CD4-positive, alpha-beta T cell (primary cell): ENCODE measurements around the gene CCDC187. TPM values are rescaled to one million over a fixed set of nuclear protein-coding genes. Genes with fewer than 3 reads are reported as not detected.

Experiments used
- ATAC-seq: fragments of 200-7000 bp; cut with Tn5 transposase; one replicate; pipeline ENCODE4 v1.10.0; 2022; ENCODE audit warnings: mild to moderate bottlenecking; ENCODE audit not compliant: poor library complexity
- CTCF ChIA-PET: fragments of 350-600 bp; sonication (Branson Sonifier 250); formaldehyde crosslinking; loops from one replicate; lab custom pipeline; 2021; ENCODE audit warnings: antibody characterized with exemption, inconsistent platforms; lab: Charles Lee
- POLR2A ChIA-PET: fragments of 350-600 bp; sonication (Branson Sonifier 250); formaldehyde crosslinking; loops from one replicate; lab custom pipeline; 2021; ENCODE audit warnings: antibody characterized with exemption, inconsistent platforms; lab: Charles Lee
- DNase-seq, 14 experiments: peaks; one replicate each; pipeline ENCODE4 v3.0.0-alpha.2; 2013 to 2020; ENCODE audit warnings: mixed read lengths in 2 of 14
- H3K27ac ChIP-seq, 2 donors: one replicate each; pipeline versions ENCODE4 v1.5.1 to v1.7.0; 2013; ENCODE audit warnings: low read length in 2 of 2, low read depth in 1 of 2, mild to moderate bottlenecking in 1 of 2
- H3K27me3 ChIP-seq, 2 experiments: 1 replicate in 1 of 2; 2 replicates in 1 of 2; pipeline versions ENCODE4 v1.6.1 to v1.7.0; 2013; ENCODE audit warnings: low read length in 2 of 2, control low read depth in 1 of 2, mild to moderate bottlenecking in 1 of 2, moderate library complexity in 1 of 2; ENCODE audit not compliant: insufficient read depth in 2 of 2, control insufficient read depth in 1 of 2
- H3K36me3 ChIP-seq: one replicate; pipeline ENCODE4 v1.6.1; 2013; ENCODE audit warnings: low read length, control low read depth; ENCODE audit not compliant: insufficient read depth
- H3K4me1 ChIP-seq: one replicate; pipeline ENCODE4 v1.6.1; 2013; ENCODE audit warnings: low read length, control low read depth; ENCODE audit not compliant: insufficient read depth
- H3K4me3 ChIP-seq: one replicate; pipeline ENCODE4 v1.5.1; 2013; ENCODE audit warnings: mild to moderate bottlenecking, low read length, moderate library complexity
- H3K9me3 ChIP-seq, 2 experiments: 1 replicate in 1 of 2; 2 replicates in 1 of 2; pipeline versions ENCODE4 v1.6.1 to v1.7.0; 2013; ENCODE audit warnings: low read length in 2 of 2, mild to moderate bottlenecking in 2 of 2, control low read depth in 1 of 2, moderate library complexity in 1 of 2; ENCODE audit not compliant: control insufficient read depth in 1 of 2, insufficient read depth in 1 of 2
- H3K27ac Mint-ChIP-seq: one replicate; pipeline ENCODE4 v1.8.0; 2020; ENCODE audit warnings: mixed read lengths
- H3K27me3 Mint-ChIP-seq: one replicate; pipeline ENCODE4 v1.8.0; 2021; ENCODE audit warnings: mixed read lengths
- H3K36me3 Mint-ChIP-seq: one replicate; pipeline ENCODE4 v1.8.0; 2021; ENCODE audit warnings: low read depth, mixed read lengths
- H3K4me1 Mint-ChIP-seq: one replicate; pipeline ENCODE4 v1.8.0; 2021; ENCODE audit warnings: low read depth, mixed read lengths
- H3K4me3 Mint-ChIP-seq: one replicate; pipeline ENCODE4 v1.8.0; 2020; ENCODE audit warnings: mild to moderate bottlenecking, mixed read lengths
- H3K9me3 Mint-ChIP-seq: one replicate; pipeline ENCODE4 v1.8.0; 2020; ENCODE audit warnings: mixed read lengths
- CTCF ChIP-seq: fragments of 200-600 bp; IDR thresholded peaks from one replicate; pipeline ENCODE4 v1.8.0; 2022; ENCODE audit warnings: antibody characterized with exemption, mild to moderate bottlenecking
- intact Hi-C, 2 experiments: fragments of 100-400 bp; cut with DNase I in 1 of 2; cut with micrococcal nuclease in 1 of 2; formaldehyde crosslinking; loops; one replicate each; pipeline versions ENCODE4 v1.15.1 to v1.9.0; 2023 to 2025; cut with DNase I, micrococcal nuclease
- total RNA-seq, 174 experiments: library from RNA in 2 of 174; stranded (reverse) in 2 of 174; gene quantifications; one replicate each; pipeline ENCODE4 v1.2.3 and lab custom pipeline; 2021 to 2026

CCDC187 gene
- total RNA-seq, 2 experiments from 2014 or later, result not detected

- Mint-ChIP-seq H3K36me3 (no peaks in the 10 kb centered on the region), H3K9me3 (no peaks in the 10 kb centered on the region), H3K27ac (no peak overlapping the region), H3K27me3 (peaks cover 7% of the 10 kb centered on the region), H3K4me3 (no peak overlapping the region), H3K4me1 (no peaks in the 10 kb centered on the region)
- intact Hi-C loops, result no loop called here
- H3K4me3 ChIP-seq, result no peak overlapping the region
- POLR2A ChIA-PET, result no interaction called here
- no peak for DNase-seq
- peaks cover 0 to 5% of the 10 kb centered on the region in 2 experiments for H3K9me3 ChIP-seq
- no peaks in the 10 kb centered on the region for H3K27me3 ChIP-seq
- H3K4me1 ChIP-seq, result no peaks in the 10 kb centered on the region
- ATAC-seq, result no peak
- H3K36me3 ChIP-seq, result no peaks in the 10 kb centered on the region
- TF ChIP-seq CTCF, result no peak
- no peak overlapping the region for H3K27ac ChIP-seq
- CTCF ChIA-PET, result no interaction called here
Observed at GRCh38 chr9:136273921-136274785, 29.7 kb downstream of the CCDC187 start.

GRCh38 chr9:136273244-136273865, 30.5 kb downstream of the CCDC187 start:
- peaks cover 7% of the 10 kb centered on the region for H3K27me3 Mint-ChIP-seq
- CTCF ChIA-PET, result no interaction called here
- H3K27ac Mint-ChIP-seq, result no peak overlapping the region
- no peak overlapping the region for H3K27ac ChIP-seq
- no peaks in the 10 kb centered on the region for H3K36me3 Mint-ChIP-seq
- H3K4me3 Mint-ChIP-seq, result no peak overlapping the region
- ATAC-seq, result no peak
- no peaks in the 10 kb centered on the region for H3K9me3 Mint-ChIP-seq
- H3K36me3 ChIP-seq, result no peaks in the 10 kb centered on the region
- POLR2A ChIA-PET, result no interaction called here
- DNase-seq, result no peak
- no peak for TF ChIP-seq CTCF
- H3K4me1 Mint-ChIP-seq, result no peaks in the 10 kb centered on the region
- H3K4me3 ChIP-seq, result no peak overlapping the region
- H3K9me3 ChIP-seq, result peaks cover 0 to 5% of the 10 kb centered on the region in 2 experiments
- H3K27me3 ChIP-seq, result no peaks in the 10 kb centered on the region
- no peaks in the 10 kb centered on the region for H3K4me1 ChIP-seq
- intact Hi-C loops, result no loop called here

GRCh38 chr9:136270173-136270705, 33.7 kb downstream of the CCDC187 start:
- Mint-ChIP-seq H3K4me1 (peaks cover 4% of the 10 kb centered on the region), H3K9me3 (no peaks in the 10 kb centered on the region), H3K36me3 (no peaks in the 10 kb centered on the region), H3K27ac (no peak overlapping the region), H3K4me3 (no peak overlapping the region), H3K27me3 (peaks cover 7% of the 10 kb centered on the region)
- peaks cover 15% of the 10 kb centered on the region for H3K4me1 ChIP-seq
- DNase-seq, result no peak
- ChIA-PET POLR2A (no interaction called here), CTCF (interaction anchor here (1.0 kb wide), 1 partner anchor 303 kb away, joined by 3 read pairs; no protein-coding TSS in a partner anchor)
- no peak overlapping the region for H3K27ac ChIP-seq
- ATAC-seq, result no peak
- TF ChIP-seq CTCF, result no peak
- H3K4me3 ChIP-seq, result no peak overlapping the region
- no peaks in the 10 kb centered on the region for H3K27me3 ChIP-seq
- peaks cover 0 to 3% of the 10 kb centered on the region in 2 experiments for H3K9me3 ChIP-seq
- no peaks in the 10 kb centered on the region for H3K36me3 ChIP-seq
- intact Hi-C loops, result no loop called here
